Nephron (organoid): Measurements from ENCODE around the gene MYO7B.

Experiments used
- H3K27ac Mint-ChIP-seq, 3 experiments: 2 replicates each; pipeline ENCODE4 v1.8.0; 2020; ENCODE audit warnings: mixed read lengths in 3 of 3, mild to moderate bottlenecking in 2 of 3, moderate library complexity in 1 of 3
- H3K27me3 Mint-ChIP-seq: 2 replicates; pipeline ENCODE4 v1.8.0; 2021; ENCODE audit warnings: low read depth, mild to moderate bottlenecking, moderate library complexity, mixed read lengths
- H3K36me3 Mint-ChIP-seq: 2 replicates; pipeline ENCODE4 v1.8.0; 2020; ENCODE audit warnings: low read depth, mixed read lengths
- H3K4me1 Mint-ChIP-seq: 2 replicates; pipeline ENCODE4 v1.8.0; 2020; ENCODE audit warnings: mixed read lengths
- H3K4me3 Mint-ChIP-seq, 3 experiments: 2 replicates each; pipeline ENCODE4 v1.8.0; 2020; ENCODE audit warnings: mild to moderate bottlenecking in 3 of 3, mixed read lengths in 3 of 3, moderate library complexity in 2 of 3
- H3K9me3 Mint-ChIP-seq: 2 replicates; pipeline ENCODE4 v1.8.0; 2020; ENCODE audit warnings: mixed read lengths
- CTCF ChIP-seq, 3 experiments: fragments of 200-600 bp; sonication (generic); IDR thresholded peaks; one replicate each; pipeline ENCODE4 v1.5.0; 2021; ENCODE audit warnings: antibody characterized with exemption in 3 of 3; ENCODE audit not compliant: unreplicated experiment in 3 of 3

MYO7B gene

GRCh38 chr2:127597046-127597983, 61.8 kb downstream of the MYO7B start:
- Mint-ChIP-seq H3K9me3 (peaks cover 3% of the 10 kb centered on the region), H3K27me3 (no peaks in the 10 kb centered on the region), H3K4me1 (no peaks in the 10 kb centered on the region), H3K4me3 (no peak overlapping the region), H3K27ac (no peak overlapping the region), H3K36me3 (peaks cover 9% of the 10 kb centered on the region)
- TF ChIP-seq CTCF (IDR thresholded peaks at IDR 0.05; ENCODE audit: unreplicated experiment in 3 of 3) = no peak

GRCh38 chr2:127597984-127598380, 62.5 kb downstream of the MYO7B start:
- H3K27ac Mint-ChIP-seq = no peak overlapping the region
- H3K9me3 Mint-ChIP-seq = peaks cover 4% of the 10 kb centered on the region
- H3K4me1 Mint-ChIP-seq = no peaks in the 10 kb centered on the region
- H3K4me3 Mint-ChIP-seq = no peak overlapping the region
- H3K27me3 Mint-ChIP-seq = no peaks in the 10 kb centered on the region
- TF ChIP-seq CTCF (IDR thresholded peaks at IDR 0.05; ENCODE audit: unreplicated experiment in 3 of 3) = no peak
- peaks cover 11% of the 10 kb centered on the region for H3K36me3 Mint-ChIP-seq

GRCh38 chr2:127598711-127599110, 63.2 kb downstream of the MYO7B start:
- Mint-ChIP-seq H3K27me3 (no peaks in the 10 kb centered on the region), H3K9me3 (peaks cover 9% of the 10 kb centered on the region), H3K27ac (no peak overlapping the region), H3K4me1 (no peaks in the 10 kb centered on the region), H3K4me3 (no peak overlapping the region), H3K36me3 (peaks cover 15% of the 10 kb centered on the region)
- TF ChIP-seq CTCF (IDR thresholded peaks at IDR 0.05; ENCODE audit: unreplicated experiment in 3 of 3) = no peak

- Mint-ChIP-seq H3K36me3 (peaks cover 17% of the 10 kb centered on the region), H3K4me3 (no peak overlapping the region), H3K9me3 (peaks cover 11% of the 10 kb centered on the region), H3K4me1 (no peaks in the 10 kb centered on the region), H3K27me3 (no peaks in the 10 kb centered on the region), H3K27ac (no peak overlapping the region)
- no peak for TF ChIP-seq CTCF (IDR thresholded peaks at IDR 0.05; ENCODE audit: unreplicated experiment in 3 of 3)
Measured at GRCh38 chr2:127599211-127599610, 63.7 kb downstream of the MYO7B start.

GRCh38 chr2:127604986-127605385, 69.5 kb downstream of the MYO7B start:
- Mint-ChIP-seq H3K27me3 (no peaks in the 10 kb centered on the region), H3K4me3 (no peak overlapping the region), H3K27ac (no peak overlapping the region), H3K36me3 (peaks cover 14% of the 10 kb centered on the region), H3K4me1 (no peaks in the 10 kb centered on the region), H3K9me3 (peaks cover 10% of the 10 kb centered on the region)
- no peak for TF ChIP-seq CTCF (IDR thresholded peaks at IDR 0.05; ENCODE audit: unreplicated experiment in 3 of 3)
